GM12878 (cell line): ENCODE results near the gene CTNNA2.

Experiments used
- EZH2 ChIP-seq: IDR thresholded peaks from 2 replicates; pipeline ENCODE4 v1.6.1; 2012; ENCODE audit warnings: low read depth, mild to moderate bottlenecking, control low read depth, inconsistent platforms, low read length, borderline replicate concordance; ENCODE audit not compliant: control insufficient read depth
- GATAD2B ChIP-seq: fragments of 450-650 bp; conservative IDR thresholded peaks from 2 replicates; pipeline ENCODE4 v1.6.1; 2017; ENCODE audit warnings: low read depth, mild to moderate bottlenecking, moderate library complexity
- MEF2B ChIP-seq: fragments of 450-650 bp; IDR thresholded peaks from 2 replicates; pipeline ENCODE4 v1.6.1; 2018; ENCODE audit warnings: mild to moderate bottlenecking, moderate library complexity; ENCODE audit not compliant: partially characterized antibody, poor library complexity, severe bottlenecking
- MYC ChIP-seq: IDR thresholded peaks from 2 replicates; pipeline ENCODE4 v1.6.1; 2011; ENCODE audit warnings: mild to moderate bottlenecking, low read length, moderate library complexity, inconsistent platforms; ENCODE audit not compliant: insufficient read depth, insufficient replicate concordance, insufficient read length, severe bottlenecking
- NR2C1 ChIP-seq: fragments of 450-650 bp; IDR thresholded peaks from 2 replicates; pipeline ENCODE4 v1.6.1; 2017; ENCODE audit warnings: antibody characterized with exemption, mild to moderate bottlenecking, moderate library complexity
- POLR2A ChIP-seq: IDR thresholded peaks from 2 replicates; pipeline ENCODE4 v1.6.1; 2011; ENCODE audit warnings: low read depth, mild to moderate bottlenecking, low read length
- POLR2AphosphoS5 ChIP-seq: IDR thresholded peaks from 2 replicates; pipeline ENCODE4 v1.6.1; 2011; ENCODE audit warnings: mild to moderate bottlenecking, low read length, inconsistent platforms
- SIX5 ChIP-seq: IDR thresholded peaks from 2 replicates; pipeline ENCODE4 v1.6.1; 2011; ENCODE audit warnings: mild to moderate bottlenecking, low read depth, low read length, moderate library complexity; ENCODE audit not compliant: severe bottlenecking
- SREBF1 ChIP-seq: IDR thresholded peaks from 2 replicates; pipeline ENCODE4 v1.6.1; 2012; ENCODE audit warnings: mild to moderate bottlenecking, low read length
- SUPT20H ChIP-seq: IDR thresholded peaks from 2 replicates; pipeline ENCODE4 v1.6.1; 2011; ENCODE audit warnings: low read depth, mild to moderate bottlenecking, low read length, moderate library complexity, borderline replicate concordance; ENCODE audit not compliant: control insufficient read depth
- TAF1 ChIP-seq: IDR thresholded peaks from 2 replicates; pipeline ENCODE4 v1.6.1; 2011; ENCODE audit warnings: mild to moderate bottlenecking, low read depth, low read length, borderline replicate concordance
- TF ChIP-seq, protein P1 (sequence below), 3 experiments: IDR thresholded peaks in 2 of 3; conservative IDR thresholded peaks in 1 of 3; 2 replicates each; pipeline ENCODE4 v1.5.1; 2011; ENCODE audit warnings: low read depth in 3 of 3, low read length in 3 of 3, mild to moderate bottlenecking in 3 of 3, control low read depth in 2 of 3, moderate library complexity in 2 of 3, inconsistent platforms in 1 of 3, mixed read lengths in 1 of 3; ENCODE audit not compliant: control insufficient read depth in 2 of 3, insufficient read depth in 1 of 3; ENCODE audit errors: extremely low read depth in 1 of 3
- TF ChIP-seq, protein P2 (sequence below): IDR thresholded peaks from 2 replicates; pipeline ENCODE4 v1.6.1; 2012; ENCODE audit warnings: low read length, inconsistent platforms
- TF ChIP-seq, protein P3 (sequence below): fragments of 450-650 bp; formaldehyde crosslinking; IDR thresholded peaks from 2 replicates; pipeline ENCODE4 v1.4.0; 2020; ENCODE audit warnings: mild to moderate bottlenecking, moderate library complexity

DNA sequence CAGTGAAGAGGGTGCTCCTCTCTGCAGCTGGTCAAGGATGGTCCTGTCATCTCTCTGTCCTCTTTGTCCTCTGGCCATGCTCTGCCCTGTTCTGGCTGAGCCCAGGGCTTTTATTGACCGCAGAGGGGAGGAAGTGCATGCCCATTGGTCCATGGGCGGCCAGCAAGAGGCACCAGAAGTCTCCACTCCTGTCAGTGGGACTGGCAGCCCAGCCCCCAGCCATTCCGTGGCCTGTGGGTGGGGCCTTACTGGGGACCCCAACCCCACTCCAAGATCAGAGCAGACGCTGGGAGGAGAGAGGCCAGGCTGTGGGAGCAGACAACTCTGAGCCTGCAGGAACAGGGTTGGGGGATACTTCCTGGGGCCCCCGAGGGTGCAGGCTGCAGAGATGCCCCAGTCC is 156.9 kb downstream of the CTNNA2 start:
- TF ChIP-seq MYC (no peak), POLR2A (no peak), TAF1 (no peak), SUPT20H (no peak), EZH2 (no peak), POLR2AphosphoS5 (no peak), GATAD2B (no peak), MEF2B (no peak), SREBF1 (no peak), NR2C1 (no peak), SIX5 (no peak)
- TF ChIP-seq, protein P1, sequence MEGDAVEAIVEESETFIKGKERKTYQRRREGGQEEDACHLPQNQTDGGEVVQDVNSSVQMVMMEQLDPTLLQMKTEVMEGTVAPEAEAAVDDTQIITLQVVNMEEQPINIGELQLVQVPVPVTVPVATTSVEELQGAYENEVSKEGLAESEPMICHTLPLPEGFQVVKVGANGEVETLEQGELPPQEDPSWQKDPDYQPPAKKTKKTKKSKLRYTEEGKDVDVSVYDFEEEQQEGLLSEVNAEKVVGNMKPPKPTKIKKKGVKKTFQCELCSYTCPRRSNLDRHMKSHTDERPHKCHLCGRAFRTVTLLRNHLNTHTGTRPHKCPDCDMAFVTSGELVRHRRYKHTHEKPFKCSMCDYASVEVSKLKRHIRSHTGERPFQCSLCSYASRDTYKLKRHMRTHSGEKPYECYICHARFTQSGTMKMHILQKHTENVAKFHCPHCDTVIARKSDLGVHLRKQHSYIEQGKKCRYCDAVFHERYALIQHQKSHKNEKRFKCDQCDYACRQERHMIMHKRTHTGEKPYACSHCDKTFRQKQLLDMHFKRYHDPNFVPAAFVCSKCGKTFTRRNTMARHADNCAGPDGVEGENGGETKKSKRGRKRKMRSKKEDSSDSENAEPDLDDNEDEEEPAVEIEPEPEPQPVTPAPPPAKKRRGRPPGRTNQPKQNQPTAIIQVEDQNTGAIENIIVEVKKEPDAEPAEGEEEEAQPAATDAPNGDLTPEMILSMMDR (IDR thresholded peaks at IDR 0.05 in 2 of 3, conservative IDR thresholded peaks at IDR 0.05 in 1 of 3; ENCODE audit: control insufficient read depth in 2 of 3, extremely low read depth in 1 of 3, insufficient read depth in 1 of 3, low read depth in 3 of 3, low read length in 3 of 3), result no peak
- TF ChIP-seq, protein P2, sequence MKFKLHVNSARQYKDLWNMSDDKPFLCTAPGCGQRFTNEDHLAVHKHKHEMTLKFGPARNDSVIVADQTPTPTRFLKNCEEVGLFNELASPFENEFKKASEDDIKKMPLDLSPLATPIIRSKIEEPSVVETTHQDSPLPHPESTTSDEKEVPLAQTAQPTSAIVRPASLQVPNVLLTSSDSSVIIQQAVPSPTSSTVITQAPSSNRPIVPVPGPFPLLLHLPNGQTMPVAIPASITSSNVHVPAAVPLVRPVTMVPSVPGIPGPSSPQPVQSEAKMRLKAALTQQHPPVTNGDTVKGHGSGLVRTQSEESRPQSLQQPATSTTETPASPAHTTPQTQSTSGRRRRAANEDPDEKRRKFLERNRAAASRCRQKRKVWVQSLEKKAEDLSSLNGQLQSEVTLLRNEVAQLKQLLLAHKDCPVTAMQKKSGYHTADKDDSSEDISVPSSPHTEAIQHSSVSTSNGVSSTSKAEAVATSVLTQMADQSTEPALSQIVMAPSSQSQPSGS, result no peak
- TF ChIP-seq, protein P3, sequence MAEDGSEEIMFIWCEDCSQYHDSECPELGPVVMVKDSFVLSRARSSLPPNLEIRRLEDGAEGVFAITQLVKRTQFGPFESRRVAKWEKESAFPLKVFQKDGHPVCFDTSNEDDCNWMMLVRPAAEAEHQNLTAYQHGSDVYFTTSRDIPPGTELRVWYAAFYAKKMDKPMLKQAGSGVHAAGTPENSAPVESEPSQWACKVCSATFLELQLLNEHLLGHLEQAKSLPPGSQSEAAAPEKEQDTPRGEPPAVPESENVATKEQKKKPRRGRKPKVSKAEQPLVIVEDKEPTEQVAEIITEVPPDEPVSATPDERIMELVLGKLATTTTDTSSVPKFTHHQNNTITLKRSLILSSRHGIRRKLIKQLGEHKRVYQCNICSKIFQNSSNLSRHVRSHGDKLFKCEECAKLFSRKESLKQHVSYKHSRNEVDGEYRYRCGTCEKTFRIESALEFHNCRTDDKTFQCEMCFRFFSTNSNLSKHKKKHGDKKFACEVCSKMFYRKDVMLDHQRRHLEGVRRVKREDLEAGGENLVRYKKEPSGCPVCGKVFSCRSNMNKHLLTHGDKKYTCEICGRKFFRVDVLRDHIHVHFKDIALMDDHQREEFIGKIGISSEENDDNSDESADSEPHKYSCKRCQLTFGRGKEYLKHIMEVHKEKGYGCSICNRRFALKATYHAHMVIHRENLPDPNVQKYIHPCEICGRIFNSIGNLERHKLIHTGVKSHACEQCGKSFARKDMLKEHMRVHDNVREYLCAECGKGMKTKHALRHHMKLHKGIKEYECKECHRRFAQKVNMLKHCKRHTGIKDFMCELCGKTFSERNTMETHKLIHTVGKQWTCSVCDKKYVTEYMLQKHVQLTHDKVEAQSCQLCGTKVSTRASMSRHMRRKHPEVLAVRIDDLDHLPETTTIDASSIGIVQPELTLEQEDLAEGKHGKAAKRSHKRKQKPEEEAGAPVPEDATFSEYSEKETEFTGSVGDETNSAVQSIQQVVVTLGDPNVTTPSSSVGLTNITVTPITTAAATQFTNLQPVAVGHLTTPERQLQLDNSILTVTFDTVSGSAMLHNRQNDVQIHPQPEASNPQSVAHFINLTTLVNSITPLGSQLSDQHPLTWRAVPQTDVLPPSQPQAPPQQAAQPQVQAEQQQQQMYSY (CRISPR knock-in tag), result no peak
